Posterior cingulate gyrus (tissue), 11 donors: Measurements from ENCODE around the gene VPS37D.
A peak's percentile ranks its signal among the peaks of the same experiment; 100 is the strongest.
"Not testable (repeated sequence)": the region's sequence is repeated elsewhere in the genome, so short reads cannot be mapped to it uniquely, and the experiment has no call there.

ENCODE experiments used
- DNase-seq, 10 donors: peaks; one replicate each; pipeline versions ENCODE4 v3.0.0 to v3.0.0-alpha.2; 2020 to 2021; ENCODE audit warnings: mixed read lengths in 3 of 10
- intact Hi-C: fragments of 100-400 bp; cut with DNase I; formaldehyde crosslinking; loops from one replicate; pipeline ENCODE4 v1.15.1; 2023

Gene VPS37D

GRCh38 chr7:73645643-73646174 lies 21.9 kb upstream of the VPS37D start:
- DNase-seq = no peak
- intact Hi-C loops = no loop called here

DNA sequence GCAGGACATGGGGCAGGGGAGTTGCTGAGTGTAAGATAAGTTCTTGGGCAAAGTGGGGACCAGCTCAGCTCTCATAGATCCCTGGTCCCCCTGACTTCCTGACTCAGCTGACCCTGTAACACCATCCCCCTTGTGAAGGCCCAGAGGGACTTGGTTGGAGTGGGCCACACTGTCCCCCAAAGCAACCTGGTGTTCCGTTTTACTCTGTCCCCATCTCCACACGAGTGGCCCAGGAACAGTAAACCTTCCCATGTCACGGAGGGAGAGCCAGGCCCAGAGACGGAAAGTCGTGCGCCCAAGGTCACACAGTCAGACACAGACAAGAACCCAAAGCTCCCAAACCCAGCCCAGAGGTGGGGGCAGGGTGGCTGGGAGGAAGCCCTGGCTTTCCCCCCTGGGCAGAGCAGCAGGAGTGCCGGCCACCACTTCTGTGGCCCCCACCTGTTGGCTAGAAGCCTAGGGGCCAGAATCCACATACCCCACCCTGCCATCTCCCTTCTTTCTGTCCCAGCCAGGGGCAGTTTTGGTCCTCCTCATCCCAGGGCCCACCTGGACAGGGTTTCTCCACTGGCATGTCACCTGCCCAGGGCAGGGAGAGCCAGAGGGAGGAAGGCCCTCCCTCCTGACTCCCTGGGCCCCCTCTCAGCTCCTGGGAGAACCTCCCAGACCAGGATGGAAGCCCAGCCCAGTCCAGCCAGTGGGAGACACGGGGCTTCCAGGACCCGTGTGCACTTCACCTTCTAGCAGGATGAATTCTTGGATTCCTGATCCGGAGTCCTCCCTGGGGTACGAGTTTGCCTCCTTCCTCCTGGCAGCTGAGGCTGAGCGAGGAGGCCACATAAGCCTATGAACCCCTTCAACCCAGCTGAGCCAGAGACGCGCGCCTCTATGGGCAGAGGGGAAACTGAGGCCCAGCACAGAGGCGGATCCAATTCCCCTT lies 20.6 kb upstream of the VPS37D start:
- intact Hi-C loops = no loop called here
- DNase-seq = no peak

GRCh38 chr7:73647725-73648592 lies 19.7 kb upstream of the VPS37D start:
- no peak for DNase-seq
- intact Hi-C loops = no loop called here

GRCh38 chr7:73648593-73649332 lies 18.9 kb upstream of the VPS37D start:
- no peak for DNase-seq
- intact Hi-C loops = no loop called here

- no peak for DNase-seq
- intact Hi-C loops = no loop called here
Observed at GRCh38 chr7:73649576-73649975, 18.1 kb upstream of the VPS37D start.

GRCh38 chr7:73650524-73650923 lies 17.1 kb upstream of the VPS37D start:
- peak in 1 of 10 donors; percentile 27 for DNase-seq
- intact Hi-C loops = no loop called here

DNA sequence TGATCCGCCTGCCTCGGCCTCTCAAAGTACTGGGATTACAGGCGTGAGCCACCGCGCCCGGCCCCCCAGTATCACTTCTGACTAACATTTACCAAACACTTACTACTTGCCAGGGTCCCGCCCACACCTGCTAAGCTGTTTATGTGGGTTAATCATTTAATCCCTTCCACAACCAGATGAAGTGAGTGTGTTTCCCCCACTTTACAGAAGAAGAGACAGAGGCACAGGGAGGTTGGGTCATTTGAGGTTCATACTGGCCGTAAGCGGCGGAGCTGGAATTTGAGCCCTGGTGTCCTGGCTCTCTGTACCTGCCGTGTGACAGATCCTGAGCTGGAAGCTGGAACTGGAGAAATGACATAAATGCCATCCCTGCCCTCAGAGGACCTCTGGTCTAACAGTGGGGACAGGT lies 15.1 kb upstream of the VPS37D start:
- peak in 1 of 10 donors; percentile 54 for DNase-seq
- intact Hi-C loops = no loop called here

GRCh38 chr7:73655309-73655708 lies 12.3 kb upstream of the VPS37D start:
- intact Hi-C loops, DNase-seq: not testable (repeated sequence)

GRCh38 chr7:73659983-73660382 lies 7.6 kb upstream of the VPS37D start:
- no peak for DNase-seq
- intact Hi-C loops = loop anchor here (10.0 kb wide), 1 partner anchor 55 kb away; no protein-coding TSS in a partner anchor

DNA sequence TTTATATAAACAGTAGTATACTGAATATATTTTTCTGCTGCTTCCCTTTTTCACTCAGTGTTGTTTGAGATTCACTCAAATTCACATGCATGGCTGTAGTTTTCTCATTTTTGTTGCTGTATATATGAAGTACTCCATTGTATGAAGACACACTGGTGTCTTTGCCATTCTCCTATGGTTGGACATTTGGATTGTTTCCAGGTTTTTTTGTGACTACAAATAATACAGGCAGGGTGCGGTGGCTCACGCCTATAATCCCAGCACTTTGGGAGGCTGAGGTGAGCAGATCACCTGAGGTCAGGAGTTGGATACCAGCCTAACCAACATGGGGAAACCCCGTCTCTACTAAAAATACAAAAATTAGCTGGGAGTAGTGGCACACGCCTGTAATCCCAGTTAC lies 7.0 kb upstream of the VPS37D start:
- intact Hi-C loops = loop anchor here (10.0 kb wide), 1 partner anchor 56 kb away; no protein-coding TSS in a partner anchor
- not testable (repeated sequence) for DNase-seq

DNA sequence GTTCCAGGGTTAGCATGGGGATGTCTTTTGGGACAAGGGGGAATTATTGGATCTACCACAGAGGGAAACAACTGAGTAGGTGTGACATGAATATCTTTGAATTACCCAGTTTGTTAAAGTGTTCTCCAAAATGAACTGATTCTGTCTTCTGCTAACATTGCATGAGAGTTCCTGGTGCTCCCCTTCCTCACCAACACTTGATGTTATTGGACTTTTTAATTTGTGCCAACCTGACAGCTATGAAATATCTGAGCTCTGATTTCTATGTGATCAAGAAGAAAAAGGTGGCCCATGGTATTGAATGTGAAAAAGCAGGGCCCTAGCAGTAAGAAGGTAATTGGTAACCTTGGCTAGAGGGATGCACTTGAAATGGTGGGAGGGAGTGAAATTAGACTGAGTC lies 4.6 kb upstream of the VPS37D start:
- intact Hi-C loops = loop anchor here (10.0 kb wide), 1 partner anchor 58 kb away; no protein-coding TSS in a partner anchor
- DNase-seq = no peak

DNA sequence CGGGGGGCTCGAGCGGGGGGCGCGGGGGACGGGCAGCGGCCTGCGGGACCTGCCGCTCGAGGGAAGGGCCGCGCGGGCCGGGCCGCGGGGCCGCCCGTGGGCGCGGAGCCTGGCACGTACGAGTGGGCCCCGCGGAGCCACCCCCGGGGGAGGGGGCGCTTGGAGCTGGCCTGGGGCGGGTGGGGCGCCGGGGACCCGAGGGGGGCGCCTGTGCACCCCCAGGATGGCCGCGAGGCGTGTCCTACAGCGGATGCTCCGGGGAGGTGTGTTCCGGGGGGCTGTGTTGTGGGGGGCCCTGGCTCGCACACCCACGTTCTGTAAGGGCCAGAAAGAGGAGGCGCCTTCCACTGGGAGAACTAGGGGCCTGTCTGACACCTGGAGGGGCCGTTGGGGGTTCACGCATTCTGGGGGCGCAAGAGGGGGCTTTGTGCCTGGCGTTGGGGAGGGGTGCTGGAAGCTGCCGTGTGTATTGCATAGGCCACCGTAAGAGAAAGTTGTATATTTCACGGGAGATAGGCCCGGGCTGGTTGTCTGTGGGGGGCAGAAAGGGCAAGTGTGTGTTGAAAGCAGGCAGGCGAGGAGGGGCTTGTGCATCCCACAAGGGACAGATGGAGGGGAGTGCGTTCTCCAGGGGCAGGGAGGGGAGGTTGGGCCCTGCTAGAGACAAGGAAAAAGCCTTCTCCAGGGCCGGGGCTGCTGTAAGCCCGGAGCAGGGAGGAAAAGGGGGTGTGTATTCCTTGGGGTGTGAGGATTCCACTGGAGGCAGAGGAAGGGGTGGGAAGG lies 663 bp downstream of the VPS37D start:
- intact Hi-C loops = loop anchor here (5.0 to 10.0 kb wide), 3 partner anchors 41 to 63 kb away; no protein-coding TSS in a partner anchor

DNA sequence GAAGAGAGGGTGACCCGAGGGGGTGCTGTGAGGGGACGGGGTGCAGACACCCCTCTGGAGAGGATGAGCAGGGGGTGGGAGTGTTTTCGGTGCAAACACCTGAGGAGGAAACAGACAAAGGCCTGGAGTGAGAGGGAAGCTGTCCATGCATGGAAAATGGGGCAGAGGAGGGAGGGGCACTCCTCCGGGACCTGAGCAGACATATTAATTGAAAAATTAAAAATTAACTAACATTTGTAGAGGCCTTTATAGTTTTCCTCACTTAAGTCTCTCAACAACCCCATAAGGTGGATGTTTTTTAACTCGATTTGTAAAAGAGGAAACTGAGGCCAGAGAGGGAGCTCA lies 1.2 kb downstream of the VPS37D start:
- no peak for DNase-seq
- intact Hi-C loops = loop anchor here (5.0 to 10.0 kb wide), 3 partner anchors 42 to 64 kb away; no protein-coding TSS in a partner anchor

More for the DNA sequence above, 663 bp downstream of the VPS37D start:
- DNase-seq = no peak

DNA sequence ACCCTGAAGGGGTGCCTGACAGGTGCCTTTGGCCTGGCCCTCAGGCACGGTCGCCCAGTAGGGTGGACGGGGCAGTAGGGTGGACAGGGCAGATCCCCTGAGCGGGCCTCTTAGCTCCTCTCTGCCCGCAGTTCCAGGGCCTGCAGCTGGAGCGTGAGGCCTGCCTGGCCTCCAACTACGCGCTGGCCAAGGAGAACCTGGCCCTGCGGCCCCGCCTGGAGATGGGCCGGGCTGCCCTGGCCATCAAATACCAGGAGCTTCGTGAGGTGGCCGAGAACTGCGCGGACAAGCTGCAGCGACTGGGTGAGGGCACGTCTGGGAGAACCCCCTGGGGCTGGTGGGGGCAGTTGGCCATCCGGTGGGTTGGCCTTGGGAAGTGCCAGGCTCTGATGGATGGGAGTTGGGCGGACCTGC lies 1.7 kb downstream of the VPS37D start:
- DNase-seq = no peak
- intact Hi-C loops = loop anchor here (5.0 to 10.0 kb wide), 3 partner anchors 42 to 64 kb away; no protein-coding TSS in a partner anchor

DNA sequence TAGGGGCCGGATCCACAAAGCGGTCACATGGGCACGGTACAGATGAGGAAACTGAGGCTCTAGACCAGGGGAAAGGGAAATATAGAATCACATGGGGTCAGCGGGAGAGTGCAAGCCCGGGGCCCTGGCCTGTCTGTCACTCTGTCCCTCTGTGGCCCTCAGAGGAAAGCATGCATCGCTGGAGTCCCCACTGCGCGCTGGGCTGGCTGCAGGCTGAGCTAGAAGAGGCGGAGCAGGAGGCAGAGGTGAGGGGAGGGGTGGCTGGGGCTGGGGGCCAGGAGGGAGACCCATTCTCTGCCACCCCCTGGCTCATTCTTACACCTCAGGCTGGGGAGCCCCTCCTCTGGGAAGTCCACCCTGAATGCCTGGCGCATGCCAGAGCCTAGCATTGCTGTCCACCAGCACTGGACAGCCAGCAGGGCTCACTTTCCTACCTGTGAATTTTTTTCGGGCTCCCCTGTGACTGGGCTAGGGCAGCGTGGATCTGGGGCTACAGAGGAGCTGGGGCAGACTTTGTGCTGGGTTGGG lies 2.3 kb downstream of the VPS37D start:
- intact Hi-C loops = loop anchor here (5.0 to 10.0 kb wide), 3 partner anchors 43 to 65 kb away; no protein-coding TSS in a partner anchor
- no peak for DNase-seq

GRCh38 chr7:73671322-73671661 lies 3.7 kb downstream of the VPS37D start:
- no peak for DNase-seq
- intact Hi-C loops = no loop called here

DNA sequence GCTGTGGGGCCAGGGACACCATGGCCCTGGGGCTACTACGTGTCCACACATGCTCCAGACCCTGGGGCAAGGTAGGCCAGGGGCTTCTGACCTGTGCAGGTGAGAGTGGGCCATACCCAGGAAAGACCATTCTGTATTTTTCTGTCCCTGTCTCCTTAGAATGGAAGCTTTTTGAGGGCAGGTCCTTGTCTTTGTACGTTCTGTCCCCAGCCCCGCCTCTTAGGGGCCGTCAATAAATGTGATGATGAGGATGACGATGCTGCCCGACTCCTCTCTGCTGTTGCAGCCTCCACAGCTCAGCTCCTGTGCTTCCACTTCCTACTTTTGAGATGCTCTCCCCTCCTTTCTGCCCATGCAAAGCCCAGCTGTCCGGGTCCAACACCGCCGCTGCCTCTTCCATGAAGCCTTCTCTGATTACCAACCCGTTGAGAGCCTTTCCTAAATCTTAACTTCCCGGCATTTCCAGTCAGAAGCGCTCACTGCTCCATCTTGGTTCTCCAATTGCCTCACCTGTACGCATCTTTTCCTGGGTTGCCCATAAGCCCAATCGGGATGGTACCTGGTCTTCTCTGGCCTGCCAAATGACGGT lies 4.3 kb downstream of the VPS37D start:
- DNase-seq = peak in 1 of 10 donors; percentile 35
- intact Hi-C loops = no loop called here

- intact Hi-C loops = no loop called here
- no peak for DNase-seq
Observed at GRCh38 chr7:73674468-73675124, 7.0 kb downstream of the VPS37D start.
